Kidney (tissue), 14 donors: ENCODE data around the gene IZUMO1. TPM values are rescaled to one million over a fixed set of nuclear protein-coding genes. Genes with fewer than 3 reads are reported as not detected.

Experiments
- DNase-seq, 5 donors: peaks; one replicate each; pipeline ENCODE4 v3.0.0-alpha.2; 2013 to 2020
- FAIRE-seq: peaks from 2 replicates; lab custom pipeline; 2012; peaks lifted over from hg19 to GRCh38; lab: Jason Lieb, UNC
- H3K27ac ChIP-seq, 2 donors: one replicate each; pipeline ENCODE4 v1.7.0; 2013; ENCODE audit warnings: low read depth in 2 of 2, low read length in 2 of 2, inconsistent platforms in 1 of 2
- H3K27me3 ChIP-seq: one replicate; pipeline ENCODE4 v1.7.1; 2013; ENCODE audit warnings: low read length, inconsistent platforms; ENCODE audit not compliant: control insufficient read depth, insufficient read depth
- H3K36me3 ChIP-seq, 3 donors: one replicate each; pipeline versions ENCODE4 v1.7.0 to v1.7.1; 2013; ENCODE audit warnings: low read length in 3 of 3, control low read depth in 1 of 3, inconsistent platforms in 1 of 3; ENCODE audit not compliant: insufficient read depth in 3 of 3, control insufficient read depth in 2 of 3
- H3K4me1 ChIP-seq, 3 donors: one replicate each; pipeline versions ENCODE4 v1.7.0 to v1.7.1; 2013; ENCODE audit warnings: low read length in 3 of 3, inconsistent platforms in 1 of 3, low read depth in 1 of 3; ENCODE audit not compliant: control insufficient read depth in 2 of 3, insufficient read depth in 2 of 3
- H3K4me3 ChIP-seq, 3 donors: one replicate each; pipeline versions ENCODE4 v1.7.0 to v1.8.1; 2013; ENCODE audit warnings: low read length in 3 of 3, control low read depth in 1 of 3, inconsistent platforms in 1 of 3
- H3K9ac ChIP-seq, 3 donors: one replicate each; pipeline versions ENCODE4 v1.7.0 to v1.7.1; 2013; ENCODE audit warnings: low read length in 3 of 3, control low read depth in 1 of 3, inconsistent platforms in 1 of 3
- H3K9me3 ChIP-seq, 3 donors: one replicate each; pipeline versions ENCODE4 v1.7.0 to v1.7.1; 2013; ENCODE audit warnings: low read length in 3 of 3, control low read depth in 1 of 3, inconsistent platforms in 1 of 3; ENCODE audit not compliant: control insufficient read depth in 2 of 3, insufficient read depth in 1 of 3
- CTCF ChIP-seq: IDR thresholded peaks from 3 replicates; pipeline ENCODE4 v1.5.1; 2012; ENCODE audit warnings: mild to moderate bottlenecking, moderate library complexity, borderline replicate concordance; ENCODE audit not compliant: insufficient read depth; ENCODE audit errors: extremely low read depth
- intact Hi-C: fragments of 100-400 bp; cut with DNase I; formaldehyde crosslinking; loops from one replicate; pipeline ENCODE4 v1.11.1; 2022
- polyA plus RNA-seq: library from polyadenylated mRNA; stranded (reverse); fragments of 350-450 nt; fragmentation: Illumina TruSeq; extraction: RNeasy Lipid Tissue Mini Kit (QIAGEN cat#74804); gene quantifications from one replicate; pipeline ENCODE4 v1.2.3, GENCODE V29; 2014; ENCODE audit warnings: low read depth, low replicate concordance; ENCODE audit not compliant: insufficient read depth
- total RNA-seq: library from RNA; stranded (reverse); fragmentation: NEBNext Ultra II Directional; extraction: Animal tissue kit (Norgen Biotek cat#: 25700); gene quantifications from one replicate; pipeline ENCODE4 v1.2.1, GENCODE V29; 2021
- donor health status: control.
- donor health status: control.
- donor health status: control.
- donor health status: control.
- donor health status: control.
- donor health status: DM: yes; HTN: yes; CAD: no.
- donor health status: Normal renal cell carcinoma (clear cell type).

Gene IZUMO1
- total and polyA plus RNA-seq, 2 donors from 2014 or later, result 0.79 TPM; not detected in 1

- intact Hi-C loops, result no loop called here
- Histone ChIP-seq H3K9ac (peak overlapping the region; percentile 49 to 82 (median 72)), H3K4me1 (peaks cover 0 to 20% (median 8%) of the 10 kb centered on the region in 3 donors), H3K27ac (peak overlapping the region; percentile 63 to 74), H3K9me3 (no peaks in the 10 kb centered on the region), H3K27me3 (no peaks in the 10 kb centered on the region), H3K4me3 (peak overlapping the region; percentile 75 to 82 (median 81)), H3K36me3 (no peaks in the 10 kb centered on the region)
- peak; percentile 6 for TF ChIP-seq CTCF
- DNase-seq (peak; percentile 100), FAIRE-seq (peak; percentile 98)
These were observed 32.6 kb downstream of the IZUMO1 start for GRCh38 chr19:48713864-48714755.

GRCh38 chr19:48713041-48713863 is 33.5 kb downstream of the IZUMO1 start:
- H3K4me3 ChIP-seq, result peak overlapping the region; percentile 75 to 82 (median 81)
- H3K9ac ChIP-seq, result peak overlapping the region; percentile 49 to 72 (median 67)
- intact Hi-C loops, result no loop called here
- H3K4me1 ChIP-seq, result peaks cover 0 to 18% (median 8%) of the 10 kb centered on the region in 3 donors
- no peak for TF ChIP-seq CTCF
- DNase-seq (peak in 4 of 5 donors; percentile 30 to 82 (median 63)), FAIRE-seq (no peak)
- no peaks in the 10 kb centered on the region for H3K36me3 ChIP-seq
- peak overlapping the region; percentile 5 to 51 for H3K27ac ChIP-seq
- H3K27me3 ChIP-seq, result no peaks in the 10 kb centered on the region
- no peaks in the 10 kb centered on the region for H3K9me3 ChIP-seq

GRCh38 chr19:48711106-48711662 is 35.5 kb downstream of the IZUMO1 start:
- Histone ChIP-seq H3K27ac (no peak overlapping the region), H3K9me3 (no peaks in the 10 kb centered on the region), H3K27me3 (no peaks in the 10 kb centered on the region), H3K4me1 (peaks cover 0 to 15% (median 8%) of the 10 kb centered on the region in 3 donors), H3K4me3 (no peak overlapping the region), H3K9ac (no peak overlapping the region), H3K36me3 (no peaks in the 10 kb centered on the region)
- no peak for TF ChIP-seq CTCF
- DNase-seq, result no peak
- no peak for FAIRE-seq
- intact Hi-C loops, result no loop called here
